Measurements from ENCODE around the gene NBEA.

- TF ChIP-seq CTCF (tag by site-specific recombination; IDR thresholded peaks at IDR 0.05) (no peak), ZNF580 (tag by site-specific recombination; IDR thresholded peaks at IDR 0.05) (no peak), ZNF623 (tag by site-specific recombination; IDR thresholded peaks at IDR 0.05) (no peak), ZNF274 (IDR thresholded peaks at IDR 0.05; ENCODE audit: low read length) (no peak), ZNF274 (tag by site-specific recombination; IDR thresholded peaks at IDR 0.05; ENCODE audit: borderline replicate concordance) (no peak), REST (tag by site-specific recombination; IDR thresholded peaks at IDR 0.05) (no peak), GLI4 (tag by site-specific recombination; IDR thresholded peaks at IDR 0.05) (no peak), ZNF175 (tag by site-specific recombination; IDR thresholded peaks at IDR 0.05) (no peak), ZNF423 (tag by site-specific recombination; IDR thresholded peaks at IDR 0.05) (no peak), PBX3 (CRISPR knock-in tag; IDR thresholded peaks at IDR 0.05) (no peak)
These were observed 400.4 kb downstream of the NBEA start for GRCh38 chr13:35342440-35342839.
